ENCODE data around the gene SCFD2.
"Not testable (repeated sequence)": the region's sequence is repeated elsewhere in the genome, so short reads cannot be mapped to it uniquely, and the experiment has no call there.

SCFD2 gene

DNA sequence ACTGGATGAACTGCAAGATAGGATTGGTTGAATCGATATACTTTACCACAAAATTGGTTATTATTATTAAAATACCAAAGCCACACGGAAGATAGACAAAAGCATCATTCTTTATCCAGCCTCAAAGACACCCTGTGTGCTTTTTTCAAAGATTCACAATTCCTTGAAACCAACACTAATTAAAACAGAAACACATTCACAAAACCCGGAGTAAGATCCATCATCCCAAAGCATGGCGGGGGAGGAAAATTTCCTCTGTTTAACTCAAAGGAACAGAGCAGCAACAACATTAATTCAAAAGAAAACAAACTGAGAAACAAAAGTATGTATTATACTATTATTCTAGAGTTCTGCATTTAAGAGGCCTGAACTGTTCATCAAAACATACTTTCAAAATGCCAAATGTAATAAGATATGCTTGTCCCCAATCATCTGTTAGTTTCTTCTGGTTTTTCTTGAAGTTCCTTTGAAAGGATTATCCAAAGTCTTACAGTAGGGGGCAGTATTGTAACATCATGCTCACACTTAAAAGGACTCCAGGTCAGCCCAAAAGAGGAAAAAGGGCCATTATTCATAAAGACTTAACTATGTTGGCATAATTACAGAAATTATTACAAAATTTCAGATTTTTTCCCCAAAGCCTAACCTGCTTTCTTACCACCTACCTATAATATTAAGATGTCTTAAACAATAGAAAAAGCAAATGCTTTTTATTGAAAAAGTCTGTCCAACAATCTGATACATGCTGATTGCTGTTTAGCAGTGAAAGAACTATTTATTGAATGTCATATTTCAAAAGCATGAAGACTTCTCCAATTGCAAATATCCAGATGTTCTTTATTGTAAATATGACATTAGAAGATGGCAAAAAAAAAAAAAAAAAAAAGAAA is 168.7 kb downstream of the SCFD2 start:
- H3K4me3 ChIP-seq (ENCODE audit: low read depth, low read length), result peak overlapping the region; percentile 7
- DNase-seq (ENCODE audit: low read depth), result peak; percentile 46

DNA sequence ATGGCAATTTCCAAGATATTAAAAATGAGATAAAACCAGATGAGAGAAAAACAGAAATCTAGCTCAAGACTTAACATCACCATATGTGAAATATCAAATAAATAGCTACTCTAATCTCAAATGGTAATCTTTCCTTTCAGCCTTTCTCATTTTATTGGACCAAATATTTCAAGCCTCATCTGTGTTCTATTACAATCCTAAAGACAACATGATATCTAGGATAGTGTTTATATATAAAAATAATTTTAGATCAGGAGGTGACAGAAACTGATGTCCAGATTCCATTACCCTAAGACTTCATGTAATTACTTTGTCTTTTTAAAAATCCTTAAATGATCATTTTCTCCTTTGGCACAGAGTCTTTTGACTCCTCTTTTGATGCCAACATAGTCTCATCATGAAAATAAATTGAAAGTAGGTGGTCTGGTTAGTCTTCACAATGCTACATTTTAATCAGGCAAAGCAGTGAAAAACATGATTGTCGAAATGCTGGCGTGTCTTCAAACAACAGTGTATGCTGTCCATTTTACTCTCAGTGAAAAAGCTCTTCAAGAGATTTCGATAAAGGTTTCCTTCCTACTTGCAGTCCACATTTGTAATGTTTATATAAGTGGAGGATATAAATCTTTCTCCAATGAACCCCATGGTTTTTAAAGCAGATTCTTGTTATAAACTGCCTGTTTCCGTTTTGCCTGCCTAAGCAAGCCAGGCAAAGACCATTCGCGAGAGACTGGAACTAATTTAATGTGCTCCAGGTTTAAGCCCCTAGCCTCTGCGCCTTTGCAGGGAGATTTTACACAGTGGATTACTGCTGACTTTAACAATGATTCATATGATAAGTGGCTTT is 169.8 kb downstream of the SCFD2 start:
- no peak for DNase-seq (ENCODE audit: low read depth)
- H3K4me3 ChIP-seq (ENCODE audit: low read depth, low read length), result peak overlapping the region; percentile 7

- no peak overlapping the region for H3K4me3 ChIP-seq (ENCODE audit: low read depth, low read length)
- DNase-seq (ENCODE audit: low read depth), result no peak
Observed at GRCh38 chr4:53194727-53195126, 171.1 kb downstream of the SCFD2 start.

DNA sequence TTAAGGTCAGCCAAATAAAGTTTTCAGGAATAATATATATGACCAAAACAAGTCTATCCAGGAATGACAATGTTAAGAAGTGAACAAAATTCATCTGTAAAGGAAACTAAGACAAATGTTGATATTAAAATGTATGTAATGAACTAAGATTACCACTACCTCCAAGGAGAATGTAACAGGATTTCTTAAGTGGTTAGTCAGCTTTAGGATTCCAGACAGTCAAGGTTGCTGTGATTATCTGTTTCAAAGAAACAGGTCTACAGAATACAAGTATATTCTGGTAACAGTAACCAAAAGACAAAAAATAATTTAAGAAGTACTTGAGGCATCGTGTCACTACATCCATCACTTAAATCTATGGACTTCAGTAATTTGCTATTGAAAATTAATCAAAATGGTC is 172.8 kb downstream of the SCFD2 start:
- no peak for DNase-seq (ENCODE audit: low read depth)
- H3K4me3 ChIP-seq (ENCODE audit: low read depth, low read length), result no peak overlapping the region

DNA sequence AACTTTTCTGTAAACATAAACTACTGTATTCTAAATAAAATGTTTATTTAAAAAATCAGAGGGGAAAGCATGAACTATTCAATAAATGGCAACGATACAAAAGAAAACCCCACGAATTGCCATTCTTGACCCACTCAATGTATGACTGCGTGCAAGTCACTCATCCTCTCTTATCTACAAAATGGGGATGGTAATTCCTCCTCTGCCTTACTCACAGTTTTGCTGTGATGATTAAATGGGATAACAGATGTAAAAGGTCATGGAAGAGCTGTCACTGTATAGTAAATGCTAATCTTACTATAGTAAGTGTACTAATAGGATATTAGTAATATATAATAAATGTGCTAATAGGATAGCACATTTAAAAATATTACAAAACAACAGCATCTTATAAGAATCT is 173.4 kb downstream of the SCFD2 start:
- DNase-seq (ENCODE audit: low read depth), result no peak
- H3K4me3 ChIP-seq (ENCODE audit: low read depth, low read length), result no peak overlapping the region

GRCh38 chr4:53191997-53192396 is 173.9 kb downstream of the SCFD2 start:
- no peak for DNase-seq (ENCODE audit: low read depth)
- H3K4me3 ChIP-seq (ENCODE audit: low read depth, low read length), result no peak overlapping the region

DNA sequence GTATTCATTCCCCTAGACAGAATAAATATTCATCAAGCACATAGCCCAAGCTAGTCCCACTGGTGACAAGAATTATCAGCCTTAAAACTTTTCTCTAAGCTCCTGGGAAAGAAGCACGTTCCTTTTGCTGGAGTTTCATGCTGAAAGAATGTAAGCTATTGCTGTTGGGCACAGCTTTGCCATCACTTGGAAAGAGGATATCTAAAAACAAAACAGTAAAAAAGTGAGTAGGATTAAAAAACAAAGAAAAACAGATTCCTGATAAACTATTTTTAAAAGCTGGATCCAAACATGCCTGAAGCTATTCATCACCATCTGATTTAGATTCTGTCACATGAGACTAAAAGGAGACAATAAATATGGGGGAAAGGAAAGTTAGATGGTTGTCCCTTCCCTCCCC is 176.8 kb downstream of the SCFD2 start:
- no peak overlapping the region for H3K4me3 ChIP-seq (ENCODE audit: low read depth, low read length)
- DNase-seq (ENCODE audit: low read depth), result peak; percentile 47

GRCh38 chr4:53186714-53187358 is 179.0 kb downstream of the SCFD2 start:
- no peak overlapping the region for H3K4me3 ChIP-seq (ENCODE audit: low read depth, low read length)
- no peak for DNase-seq (ENCODE audit: low read depth)

DNA sequence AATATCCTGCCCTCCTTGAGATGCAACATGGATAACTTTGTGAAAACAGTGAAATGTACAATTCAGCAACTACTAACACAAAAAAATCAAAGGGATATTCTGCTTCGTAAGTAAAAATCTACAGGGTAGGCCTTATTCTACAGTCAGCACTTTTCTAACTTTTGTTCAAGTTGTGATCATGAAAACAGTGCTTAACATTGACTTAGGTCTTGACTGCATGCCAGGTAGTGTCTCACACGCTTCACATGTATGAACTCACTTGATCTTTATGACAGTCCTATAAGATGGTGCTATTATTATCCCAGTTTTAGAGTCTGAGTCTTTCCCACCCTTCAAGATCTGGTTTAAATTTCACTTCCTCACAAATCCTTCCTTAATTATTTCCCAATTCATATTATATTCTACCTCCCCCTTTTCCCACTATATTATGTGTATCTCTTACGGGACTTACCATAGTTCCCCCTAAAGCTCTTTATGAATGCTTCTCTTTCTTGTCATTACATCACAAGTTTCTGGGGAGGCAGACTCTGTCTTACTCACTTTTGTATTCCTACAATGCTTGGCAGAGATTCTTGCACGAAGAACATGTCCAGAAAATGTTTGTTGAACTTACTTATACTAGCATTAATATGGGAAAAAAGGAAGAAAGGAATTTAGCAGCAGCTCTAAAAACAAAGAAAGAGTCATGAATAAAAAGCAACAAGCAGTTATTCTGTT is 179.8 kb downstream of the SCFD2 start:
- DNase-seq (ENCODE audit: low read depth), result peak; percentile 71
- no peak overlapping the region for H3K4me3 ChIP-seq (ENCODE audit: low read depth, low read length)

DNA sequence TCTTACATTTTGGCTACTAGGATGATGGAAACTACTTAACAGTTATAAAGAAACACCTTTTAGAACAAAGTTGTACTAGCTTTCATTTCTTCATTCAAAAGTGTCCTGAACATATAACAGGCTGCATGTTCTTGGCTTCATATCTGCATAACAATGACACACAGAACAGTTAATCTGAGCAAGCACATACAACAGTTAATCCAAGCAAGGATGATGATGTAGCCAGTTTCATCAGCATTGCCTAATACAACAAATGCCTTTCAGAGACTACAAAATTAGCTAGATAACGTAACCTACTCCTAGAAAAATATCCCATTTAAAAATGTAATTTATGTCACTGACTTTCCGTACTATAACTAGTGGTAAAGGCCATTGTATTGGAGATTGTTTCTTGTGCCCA is 182.1 kb downstream of the SCFD2 start:
- DNase-seq (ENCODE audit: low read depth), result no peak

DNA sequence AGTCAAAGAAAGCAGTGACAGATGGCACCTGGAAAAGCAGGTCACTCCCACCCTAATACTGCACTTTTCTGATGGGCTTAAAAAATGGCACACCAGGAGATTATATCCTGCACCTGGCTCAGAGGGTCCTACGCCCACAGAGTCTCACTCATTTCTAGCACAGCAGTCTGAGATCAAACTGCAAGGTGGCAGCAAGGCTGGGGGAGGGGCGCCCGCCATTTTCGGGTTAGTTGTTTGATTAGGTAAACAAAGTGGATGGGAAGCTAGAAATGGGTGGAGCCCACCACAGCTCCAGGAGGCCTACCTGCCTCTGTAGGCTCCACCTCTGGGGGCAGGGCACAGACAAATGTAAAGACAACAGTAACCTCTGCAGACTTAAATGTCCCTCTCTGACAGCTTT is 188.1 kb downstream of the SCFD2 start:
- H3K4me3 ChIP-seq (ENCODE audit: low read depth, low read length); DNase-seq (ENCODE audit: low read depth): not testable (repeated sequence)

More for the DNA sequence above, 182.1 kb downstream of the SCFD2 start:
- no peak overlapping the region for H3K4me3 ChIP-seq (ENCODE audit: low read depth, low read length)

GRCh38 chr4:53175640-53176039 is 190.2 kb downstream of the SCFD2 start:
- no peak for DNase-seq (ENCODE audit: low read depth)
- H3K4me3 ChIP-seq (ENCODE audit: low read depth, low read length), result no peak overlapping the region

DNA sequence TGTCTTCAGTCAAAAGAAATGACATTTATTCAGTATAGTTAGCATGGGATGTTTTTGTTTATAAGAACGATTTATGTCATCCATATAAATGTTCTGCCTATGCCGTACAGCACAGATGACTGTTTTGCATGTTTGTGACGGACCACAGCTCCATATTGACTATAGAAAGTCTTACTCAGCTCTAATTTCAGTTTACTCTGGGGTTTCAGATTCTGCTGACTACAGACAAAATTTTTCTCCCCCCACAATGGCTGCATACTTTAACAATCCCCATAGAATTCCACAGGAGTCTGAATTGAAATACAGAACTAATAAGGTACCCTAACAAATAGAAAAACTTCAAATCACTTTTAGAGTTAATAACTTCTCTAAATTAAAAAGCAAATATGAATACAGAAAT is 191.0 kb downstream of the SCFD2 start:
- no peak overlapping the region for H3K4me3 ChIP-seq (ENCODE audit: low read depth, low read length)
- no peak for DNase-seq (ENCODE audit: low read depth)

GRCh38 chr4:53173576-53173975 is 192.3 kb downstream of the SCFD2 start:
- H3K4me3 ChIP-seq (ENCODE audit: low read depth, low read length), result no peak overlapping the region
- DNase-seq (ENCODE audit: low read depth), result no peak

- H3K4me3 ChIP-seq (ENCODE audit: low read depth, low read length), result no peak overlapping the region
- no peak for DNase-seq (ENCODE audit: low read depth)
Observed at GRCh38 chr4:53171797-53172196, 194.1 kb downstream of the SCFD2 start.

GRCh38 chr4:53169695-53170617 is 195.9 kb downstream of the SCFD2 start:
- DNase-seq (ENCODE audit: low read depth), result no peak
- no peak overlapping the region for H3K4me3 ChIP-seq (ENCODE audit: low read depth, low read length)

GRCh38 chr4:53168228-53168627 is 197.6 kb downstream of the SCFD2 start:
- DNase-seq (ENCODE audit: low read depth), result no peak
- no peak overlapping the region for H3K4me3 ChIP-seq (ENCODE audit: low read depth, low read length)

DNA sequence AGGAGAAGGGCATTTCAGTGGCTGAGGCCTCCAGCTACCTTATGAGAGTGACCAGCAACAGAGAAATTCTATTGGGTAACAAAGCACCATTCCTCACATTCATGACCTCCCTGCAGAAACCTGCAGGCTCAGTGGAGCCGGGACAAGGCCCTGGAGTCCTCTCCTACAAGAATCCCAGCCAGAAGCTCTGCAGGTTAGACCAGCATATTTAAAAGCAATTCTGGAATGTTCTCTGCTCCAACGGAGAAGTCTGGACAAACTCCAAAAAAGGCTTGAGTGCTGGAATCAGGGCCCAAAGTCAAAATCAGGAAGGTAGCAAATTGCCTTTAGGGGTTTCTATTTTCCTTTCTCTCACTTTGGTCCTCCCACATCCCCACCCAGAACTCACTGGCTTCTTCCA is 202.9 kb downstream of the SCFD2 start:
- DNase-seq (ENCODE audit: low read depth), result no peak
- no peak overlapping the region for H3K4me3 ChIP-seq (ENCODE audit: low read depth, low read length)
